PFSK-1 (cell line): ENCODE results near the gene MINDY4B.

Experiments used
- FOXP2 ChIP-seq: optimal IDR thresholded peaks from 2 replicates; pipeline ENCODE3; 2011; ENCODE audit warnings: borderline replicate concordance, control low read depth, inconsistent platforms; ENCODE audit not compliant: insufficient read depth; ENCODE audit errors: extremely low read length, extremely low read depth
- POLR2AphosphoS5 ChIP-seq: IDR thresholded peaks from 2 replicates; pipeline ENCODE4 v1.6.1; 2012; ENCODE audit warnings: low read depth, mild to moderate bottlenecking, control low read depth, low read length, moderate library complexity
- REST ChIP-seq, 2 experiments: IDR thresholded peaks; 2 replicates each; pipeline versions ENCODE4 v1.6.1 to v1.8.0; 2011 to 2012; ENCODE audit warnings: low read depth in 2 of 2, low read length in 2 of 2, control low read depth in 1 of 2, inconsistent platforms in 1 of 2, mild to moderate bottlenecking in 1 of 2, moderate library complexity in 1 of 2; ENCODE audit not compliant: insufficient read depth in 1 of 2
- SIN3A ChIP-seq: IDR thresholded peaks from 2 replicates; pipeline ENCODE4 v1.6.1; 2012; ENCODE audit warnings: mild to moderate bottlenecking, low read length, moderate library complexity, borderline replicate concordance; ENCODE audit not compliant: insufficient read depth
- TAF1 ChIP-seq: IDR thresholded peaks from 2 replicates; pipeline ENCODE4 v1.6.1; 2012; ENCODE audit warnings: low read length, control low read depth, borderline replicate concordance; ENCODE audit not compliant: insufficient read depth

MINDY4B gene

DNA sequence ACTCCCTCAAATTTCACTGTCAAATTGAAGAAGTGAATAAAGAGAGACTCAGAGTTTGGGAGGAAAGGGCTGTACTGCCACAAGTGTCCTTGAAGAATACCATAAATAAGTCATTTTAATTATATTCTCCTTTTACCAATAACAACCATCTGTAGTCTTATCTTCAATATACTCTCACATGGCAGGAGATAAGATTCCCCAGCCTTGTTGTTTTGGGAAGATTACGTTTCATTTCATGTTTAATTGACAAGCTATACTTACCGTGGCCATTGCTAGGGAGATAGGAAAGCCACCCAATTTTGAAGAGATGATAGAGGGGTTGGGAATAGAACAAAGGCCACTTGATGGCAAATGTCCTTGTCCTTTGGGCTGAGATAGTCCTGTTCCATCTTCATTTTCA is 2.3 kb downstream of the MINDY4B start:
- no peak for TF ChIP-seq POLR2AphosphoS5
- TF ChIP-seq TAF1 = no peak
- TF ChIP-seq SIN3A = no peak
- no peak for TF ChIP-seq REST (IDR thresholded peaks at IDR 0.05; ENCODE audit: insufficient read depth in 1 of 2, low read depth in 2 of 2, low read length in 2 of 2)
- TF ChIP-seq FOXP2 = no peak

DNA sequence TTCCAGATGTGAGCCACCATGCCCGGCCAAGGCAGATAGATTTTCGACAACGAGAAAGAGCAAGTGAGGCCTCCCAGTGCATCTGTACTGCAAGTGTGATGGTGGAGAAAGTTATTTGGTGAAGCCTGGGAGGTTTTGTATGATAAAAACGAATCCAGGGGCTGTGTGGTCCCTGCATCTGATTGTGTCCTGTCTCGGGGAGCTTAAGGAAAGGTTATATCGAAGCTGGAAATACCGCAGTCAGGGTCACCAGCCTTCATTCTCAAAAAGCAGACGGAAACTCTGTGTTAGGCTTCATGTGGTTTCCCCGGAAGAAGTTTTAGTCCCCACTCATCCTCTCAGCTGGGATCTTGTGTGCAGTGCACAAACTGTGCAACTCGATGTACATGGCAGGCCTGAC is 3.4 kb downstream of the MINDY4B start:
- TF ChIP-seq TAF1 (no peak), FOXP2 (no peak), SIN3A (no peak), REST (IDR thresholded peaks at IDR 0.05; ENCODE audit: insufficient read depth in 1 of 2, low read depth in 2 of 2, low read length in 2 of 2) (no peak), POLR2AphosphoS5 (no peak)

GRCh38 chr3:150899141-150899540 is 6.1 kb downstream of the MINDY4B start:
- TF ChIP-seq TAF1 (no peak), FOXP2 (no peak), POLR2AphosphoS5 (no peak), REST (IDR thresholded peaks at IDR 0.05; ENCODE audit: insufficient read depth in 1 of 2, low read depth in 2 of 2, low read length in 2 of 2) (no peak), SIN3A (no peak)

DNA sequence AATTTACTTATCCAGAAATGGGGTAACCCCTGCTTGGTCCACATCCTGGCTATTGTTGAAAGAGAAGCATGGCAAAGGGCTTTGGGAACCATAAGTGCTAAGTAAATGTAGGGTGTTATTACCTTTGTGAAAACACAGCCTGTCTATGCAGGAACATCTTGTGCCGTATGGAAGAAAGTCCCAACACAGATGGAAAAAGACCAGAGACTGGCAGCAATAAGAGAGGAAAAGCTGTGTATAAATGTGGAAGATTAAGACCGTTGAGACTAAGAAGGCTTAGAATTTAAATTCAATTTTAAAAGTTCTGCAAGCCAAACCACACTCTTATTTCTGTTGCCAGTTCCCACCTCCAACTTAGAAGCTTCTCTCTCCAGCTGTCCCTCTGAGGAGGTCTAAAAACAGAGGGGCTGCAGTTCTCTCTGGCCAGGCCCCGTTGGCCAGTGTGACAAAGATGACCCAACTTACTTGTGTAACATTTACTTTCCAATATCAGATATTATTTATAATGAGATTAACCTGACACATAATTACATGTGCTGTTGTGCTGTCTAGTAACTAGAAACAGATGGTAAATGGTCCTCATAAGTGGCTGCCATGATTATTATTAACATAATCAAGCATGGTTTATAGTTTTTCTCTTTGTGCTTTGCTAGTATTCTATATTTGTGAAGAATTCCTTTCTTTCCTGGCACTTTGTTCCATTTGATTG is 7.0 kb downstream of the MINDY4B start:
- TF ChIP-seq REST (IDR thresholded peaks at IDR 0.05; ENCODE audit: insufficient read depth in 1 of 2, low read depth in 2 of 2, low read length in 2 of 2) = no peak
- no peak for TF ChIP-seq SIN3A
- TF ChIP-seq POLR2AphosphoS5 = no peak
- TF ChIP-seq FOXP2 = no peak

GRCh38 chr3:150897592-150897991 is 7.6 kb downstream of the MINDY4B start:
- TF ChIP-seq FOXP2 = no peak
- no peak for TF ChIP-seq POLR2AphosphoS5
- no peak for TF ChIP-seq REST (IDR thresholded peaks at IDR 0.05; ENCODE audit: insufficient read depth in 1 of 2, low read depth in 2 of 2, low read length in 2 of 2)
- TF ChIP-seq SIN3A = no peak
- no peak for TF ChIP-seq TAF1
